ENCODE measurements around the gene CIROP. TPM values are rescaled to one million over a fixed set of nuclear protein-coding genes. Genes with fewer than 3 reads are reported as not detected.

Gene CIROP
- total and polyA plus RNA-seq, 2 donors (not counting 1 experiment from before 2014, with no cell fraction given): 0.09 to 0.17 TPM

GRCh38 chr14:23118506-23119362, 13.9 kb upstream of the CIROP start, which contains the start of gene CEBPE:
TSS of gene CEBPE (minus strand) at chr14:23119255. CDS start at chr14:23119091, 164 bp downstream.
- H3K79me2 ChIP-seq (ENCODE audit: control insufficient read depth, insufficient read depth, low read length): no peaks in the 10 kb centered on the region
- TF ChIP-seq EZH2 (IDR thresholded peaks at IDR 0.05; ENCODE audit: low read length, missing control alignments) (no peak), CTCF (conservative IDR thresholded peaks at IDR 0.05 in 1 of 2, IDR thresholded peaks at IDR 0.05 in 1 of 2; ENCODE audit: low read depth in 1 of 2, low read length in 2 of 2) (no peak)
- H3K4me1 ChIP-seq (ENCODE audit: control insufficient read depth, extremely low read depth, insufficient read depth, low read length): peaks cover 19% of the 10 kb centered on the region

GRCh38 chr14:23117371-23118020, 12.7 kb upstream of the CIROP start:
- Histone ChIP-seq H3K27ac (ENCODE audit: insufficient read depth, low read length) (no peak overlapping the region), H3K4me1 (ENCODE audit: control insufficient read depth, extremely low read depth, insufficient read depth, low read length) (peaks cover 31% of the 10 kb centered on the region), H3K79me2 (ENCODE audit: control insufficient read depth, insufficient read depth, low read length) (no peaks in the 10 kb centered on the region), H3K4me3 (replicated peaks in 1 of 4; ENCODE audit: control extremely low read depth in 1 of 4, insufficient read depth in 1 of 4, low read depth in 3 of 4, low read length in 4 of 4) (no peak overlapping the region), H4K20me1 (ENCODE audit: control insufficient read depth, extremely low read depth, insufficient read depth, low read length) (no peaks in the 10 kb centered on the region), H2AFZ (ENCODE audit: low read length) (no peak overlapping the region), H3K9ac (ENCODE audit: insufficient read depth, low read length) (no peak overlapping the region), H3K36me3 (ENCODE audit: control insufficient read depth, insufficient read depth, low read length) (no peaks in the 10 kb centered on the region), H3K9me3 (ENCODE audit: control insufficient read depth, insufficient read depth, low read depth, low read length) (no peaks in the 10 kb centered on the region), H3K27me3 (ENCODE audit: control insufficient read depth, insufficient read depth, low read length) (no peaks in the 10 kb centered on the region), H3K4me2 (ENCODE audit: extremely low read depth, insufficient read depth, low read length) (no peak overlapping the region)
- no peak for TF ChIP-seq CTCF (conservative IDR thresholded peaks at IDR 0.05 in 1 of 2, IDR thresholded peaks at IDR 0.05 in 1 of 2; ENCODE audit: low read depth in 1 of 2, low read length in 2 of 2)
- no peak for TF ChIP-seq EZH2 (IDR thresholded peaks at IDR 0.05; ENCODE audit: low read length, missing control alignments)
- DNase-seq (ENCODE audit: low read depth in 2 of 2): no peak

More at GRCh38 chr14:23118506-23119362, 13.9 kb upstream of the CIROP start, which contains the start of gene CEBPE:
- Histone ChIP-seq H3K27ac (ENCODE audit: insufficient read depth, low read length) (no peak within 1 kb of the TSS), H3K4me2 (ENCODE audit: extremely low read depth, insufficient read depth, low read length) (no peak within 1 kb of the TSS), H2AFZ (ENCODE audit: low read length) (no peak within 1 kb of the TSS), H3K9me3 (ENCODE audit: control insufficient read depth, insufficient read depth, low read depth, low read length) (no peaks in the 10 kb centered on the region), H3K36me3 (ENCODE audit: control insufficient read depth, insufficient read depth, low read length) (no peaks in the 10 kb centered on the region), H4K20me1 (ENCODE audit: control insufficient read depth, extremely low read depth, insufficient read depth, low read length) (no peaks in the 10 kb centered on the region), H3K27me3 (ENCODE audit: control insufficient read depth, insufficient read depth, low read length) (no peaks in the 10 kb centered on the region), H3K4me3 (replicated peaks in 1 of 4; ENCODE audit: control extremely low read depth in 1 of 4, insufficient read depth in 1 of 4, low read depth in 3 of 4, low read length in 4 of 4) (no peak within 1 kb of the TSS), H3K9ac (ENCODE audit: insufficient read depth, low read length) (no peak within 1 kb of the TSS)
- DNase-seq (ENCODE audit: low read depth in 2 of 2): no peak

GRCh38 chr14:23115918-23116317, 11.1 kb upstream of the CIROP start:
- Histone ChIP-seq H3K4me3 (replicated peaks in 1 of 4; ENCODE audit: control extremely low read depth in 1 of 4, insufficient read depth in 1 of 4, low read depth in 3 of 4, low read length in 4 of 4) (no peak overlapping the region), H3K27me3 (ENCODE audit: control insufficient read depth, insufficient read depth, low read length) (no peaks in the 10 kb centered on the region), H3K79me2 (ENCODE audit: control insufficient read depth, insufficient read depth, low read length) (no peaks in the 10 kb centered on the region), H4K20me1 (ENCODE audit: control insufficient read depth, extremely low read depth, insufficient read depth, low read length) (no peaks in the 10 kb centered on the region), H3K4me1 (ENCODE audit: control insufficient read depth, extremely low read depth, insufficient read depth, low read length) (peaks cover 28% of the 10 kb centered on the region), H3K27ac (ENCODE audit: insufficient read depth, low read length) (peak overlapping the region; percentile 91), H3K9ac (ENCODE audit: insufficient read depth, low read length) (no peak overlapping the region), H2AFZ (ENCODE audit: low read length) (no peak overlapping the region), H3K4me2 (ENCODE audit: extremely low read depth, insufficient read depth, low read length) (no peak overlapping the region), H3K9me3 (ENCODE audit: control insufficient read depth, insufficient read depth, low read depth, low read length) (no peaks in the 10 kb centered on the region), H3K36me3 (ENCODE audit: control insufficient read depth, insufficient read depth, low read length) (no peaks in the 10 kb centered on the region)
- no peak for DNase-seq (ENCODE audit: low read depth in 2 of 2)
- TF ChIP-seq CTCF (conservative IDR thresholded peaks at IDR 0.05 in 1 of 2, IDR thresholded peaks at IDR 0.05 in 1 of 2; ENCODE audit: low read depth in 1 of 2, low read length in 2 of 2) (no peak), EZH2 (IDR thresholded peaks at IDR 0.05; ENCODE audit: low read length, missing control alignments) (no peak)

Data from fibroblast of lung (primary cell).